Trophoblast cell (in vitro differentiated cells and primary cell): Measurements from ENCODE around the gene EIF4E3. TPM values are rescaled to one million over a fixed set of nuclear protein-coding genes. Genes with fewer than 3 reads are reported as not detected.

Source experiments
- DNase-seq, 2 donors: peaks; one replicate each; pipeline ENCODE4 v3.0.0-alpha.2; 2016
- H2AFZ ChIP-seq: 2 replicates; pipeline ENCODE4 v1.6.1; 2013; ENCODE audit warnings: low read length, moderate library complexity, mild to moderate bottlenecking; ENCODE audit not compliant: insufficient read depth, poor library complexity
- H2AK5ac ChIP-seq: 2 replicates; pipeline ENCODE4 v1.6.1; 2013; ENCODE audit warnings: mild to moderate bottlenecking, low read length
- H2BK120ac ChIP-seq: 2 replicates; pipeline ENCODE4 v1.6.1; 2013; ENCODE audit warnings: low read length, mild to moderate bottlenecking, moderate library complexity; ENCODE audit not compliant: insufficient read depth, poor library complexity
- H2BK12ac ChIP-seq: 2 replicates; pipeline ENCODE4 v1.6.1; 2013; ENCODE audit warnings: mild to moderate bottlenecking, low read length, moderate library complexity
- H2BK5ac ChIP-seq: 2 replicates; pipeline ENCODE4 v1.6.1; 2013; ENCODE audit warnings: low read length, low read depth, moderate library complexity, mild to moderate bottlenecking; ENCODE audit not compliant: poor library complexity
- H3K14ac ChIP-seq: 2 replicates; pipeline ENCODE4 v1.6.1; 2013; ENCODE audit warnings: mild to moderate bottlenecking, low read length
- H3K18ac ChIP-seq: 2 replicates; pipeline ENCODE4 v1.6.1; 2013; ENCODE audit warnings: mild to moderate bottlenecking, low read length
- H3K23ac ChIP-seq: 2 replicates; pipeline ENCODE4 v1.6.1; 2013; ENCODE audit warnings: low read length
- H3K27ac ChIP-seq: 2 replicates; pipeline ENCODE4 v1.5.1; 2013; ENCODE audit warnings: low read depth, mild to moderate bottlenecking, inconsistent platforms, low read length, moderate library complexity
- H3K27me3 ChIP-seq: 2 replicates; pipeline ENCODE4 v1.6.1; 2013; ENCODE audit warnings: inconsistent platforms, mild to moderate bottlenecking, low read length, moderate library complexity; ENCODE audit not compliant: insufficient read depth
- H3K36me3 ChIP-seq, 2 experiments: 1 replicate in 1 of 2; 2 replicates in 1 of 2; pipeline ENCODE4 v1.6.1; 2013; ENCODE audit warnings: low read length in 2 of 2, mild to moderate bottlenecking in 2 of 2, moderate library complexity in 1 of 2; ENCODE audit not compliant: insufficient read depth in 2 of 2, control insufficient read depth in 1 of 2
- H3K4ac ChIP-seq: 2 replicates; pipeline ENCODE4 v1.6.1; 2013; ENCODE audit warnings: low read depth, mild to moderate bottlenecking, low read length, moderate library complexity
- H3K4me1 ChIP-seq, 2 experiments: 1 replicate in 1 of 2; 2 replicates in 1 of 2; pipeline ENCODE4 v1.6.1; 2013; ENCODE audit warnings: low read length in 2 of 2, mild to moderate bottlenecking in 2 of 2, moderate library complexity in 1 of 2; ENCODE audit not compliant: insufficient read depth in 2 of 2, control insufficient read depth in 1 of 2
- H3K4me2 ChIP-seq: 2 replicates; pipeline ENCODE4 v1.6.1; 2013; ENCODE audit warnings: inconsistent platforms, mild to moderate bottlenecking, low read length, moderate library complexity
- H3K4me3 ChIP-seq: 2 replicates; pipeline ENCODE4 v1.5.1; 2013; ENCODE audit warnings: mild to moderate bottlenecking, low read depth, low read length, inconsistent platforms
- H3K79me1 ChIP-seq: one replicate; pipeline ENCODE4 v1.6.1; 2013; ENCODE audit warnings: low read length
- H3K79me2 ChIP-seq: 2 replicates; pipeline ENCODE4 v1.6.1; 2013; ENCODE audit warnings: low read length, mild to moderate bottlenecking; ENCODE audit not compliant: control insufficient read depth, insufficient read depth, poor library complexity
- H3K9ac ChIP-seq: 2 replicates; pipeline ENCODE4 v1.6.1; 2013; ENCODE audit warnings: mild to moderate bottlenecking, low read length
- H3K9me3 ChIP-seq: 2 replicates; pipeline ENCODE4 v1.6.1; 2013; ENCODE audit warnings: low read depth, mild to moderate bottlenecking, control low read depth, inconsistent platforms, low read length; ENCODE audit not compliant: insufficient read depth
- H4K12ac ChIP-seq: 2 replicates; pipeline ENCODE4 v1.6.1; 2013; ENCODE audit warnings: low read depth, mild to moderate bottlenecking, low read length, moderate library complexity
- H4K8ac ChIP-seq: 2 replicates; pipeline ENCODE4 v1.6.1; 2013; ENCODE audit warnings: low read depth, mild to moderate bottlenecking, low read length, moderate library complexity
- H4K91ac ChIP-seq: one replicate; pipeline ENCODE4 v1.6.1; 2013; ENCODE audit warnings: low read depth, mild to moderate bottlenecking, low read length, moderate library complexity
- WGBS: extraction: QIAGEN DNeasy Blood & Tissue Kit; methylation state at CpG from one replicate; pipeline ENCODE4 v1.1.7; 2013; ENCODE audit warnings: missing lambda C conversion rate; ENCODE audit not compliant: insufficient read length, insufficient coverage; ENCODE audit errors: extremely low coverage; 5-methylcytosine and 5-hydroxymethylcytosine counted together
- polyA plus RNA-seq: library from polyadenylated mRNA; stranded (reverse); fragments of 200-250 nt; gene quantifications from 2 replicates; pipeline ENCODE4 v1.2.3, GENCODE V29; 2013

Gene EIF4E3
- 1.5 and 1.9 TPM in 2 replicates for polyA plus RNA-seq

- no peak within 1 kb of the TSS for H2BK5ac ChIP-seq
- H2AK5ac ChIP-seq = no peak within 1 kb of the TSS
- no peak within 1 kb of the TSS for H2BK12ac ChIP-seq
- H3K4ac ChIP-seq = no peak within 1 kb of the TSS
- H3K4me2 ChIP-seq = peak within 1 kb of the TSS; percentile 74
- H3K4me3 ChIP-seq = peak within 1 kb of the TSS; percentile 77
- no peak within 1 kb of the TSS for H3K27ac ChIP-seq
- no peak within 1 kb of the TSS for H3K23ac ChIP-seq
- WGBS = no CpG with 5 or more reads among the region's 80 CpGs
- peak within 1 kb of the TSS; percentile 23 for H3K18ac ChIP-seq
- H3K4me1 ChIP-seq = peaks cover 6 to 14% of the 10 kb centered on the region in 2 experiments
- H4K12ac ChIP-seq = no peak within 1 kb of the TSS
- H3K9ac ChIP-seq = no peak within 1 kb of the TSS
- H4K91ac ChIP-seq = no peak within 1 kb of the TSS
- H3K79me1 ChIP-seq = no peaks in the 10 kb centered on the region
- peaks cover 18% of the 10 kb centered on the region for H3K27me3 ChIP-seq
- H2AFZ ChIP-seq = peak within 1 kb of the TSS; percentile 61
- H4K8ac ChIP-seq = peak within 1 kb of the TSS; percentile 12
- no peaks in the 10 kb centered on the region for H3K36me3 ChIP-seq
- peak in 1 of 2 donors; percentile 46 for DNase-seq
- no peak within 1 kb of the TSS for H2BK120ac ChIP-seq
- peaks cover 2% of the 10 kb centered on the region for H3K79me2 ChIP-seq
- H3K9me3 ChIP-seq = peaks cover 3% of the 10 kb centered on the region
- H3K14ac ChIP-seq = peak within 1 kb of the TSS; percentile 65
These were observed at the start of gene EIF4E3 for GRCh38 chr3:71725271-71725991. Gene EIF4E3, minus strand, starts transcription at chr3:71725402. Its CDS starts 35 bp downstream, at chr3:71725367.

- Histone ChIP-seq H2BK12ac (no peak overlapping the region), H3K9ac (no peak overlapping the region), H4K8ac (no peak overlapping the region), H2BK5ac (no peak overlapping the region), H3K79me1 (no peaks in the 10 kb centered on the region), H3K18ac (no peak overlapping the region), H2BK120ac (no peak overlapping the region), H3K9me3 (no peaks in the 10 kb centered on the region), H3K23ac (no peak overlapping the region), H3K4ac (no peak overlapping the region), H3K4me3 (no peak overlapping the region), H3K27ac (no peak overlapping the region), H2AK5ac (no peak overlapping the region), H3K4me2 (no peak overlapping the region), H3K14ac (no peak overlapping the region), H4K91ac (no peak overlapping the region), H3K27me3 (no peaks in the 10 kb centered on the region), H3K36me3 (no peaks in the 10 kb centered on the region), H3K79me2 (no peaks in the 10 kb centered on the region), H2AFZ (no peak overlapping the region), H4K12ac (no peak overlapping the region), H3K4me1 (no peaks in the 10 kb centered on the region)
- no peak for DNase-seq
- no CpG with 5 or more reads among the region's 1 CpG for WGBS
These were observed 46.7 kb upstream of the EIF4E3 start for GRCh38 chr3:71771884-71772283.

GRCh38 chr3:71771126-71771525 lies 45.9 kb upstream of the EIF4E3 start:
- H2BK120ac ChIP-seq = no peak overlapping the region
- H3K4me2 ChIP-seq = no peak overlapping the region
- no peak overlapping the region for H3K27ac ChIP-seq
- no peak overlapping the region for H2AFZ ChIP-seq
- no peak overlapping the region for H3K9ac ChIP-seq
- H3K9me3 ChIP-seq = no peaks in the 10 kb centered on the region
- H3K4me1 ChIP-seq = no peaks in the 10 kb centered on the region
- no peak overlapping the region for H4K12ac ChIP-seq
- no peaks in the 10 kb centered on the region for H3K27me3 ChIP-seq
- no peak overlapping the region for H4K91ac ChIP-seq
- DNase-seq = no peak
- no peak overlapping the region for H4K8ac ChIP-seq
- H3K18ac ChIP-seq = no peak overlapping the region
- H3K4ac ChIP-seq = no peak overlapping the region
- no peak overlapping the region for H2BK12ac ChIP-seq
- no peaks in the 10 kb centered on the region for H3K79me2 ChIP-seq
- H2AK5ac ChIP-seq = no peak overlapping the region
- H3K14ac ChIP-seq = no peak overlapping the region
- no peak overlapping the region for H3K4me3 ChIP-seq
- H3K79me1 ChIP-seq = no peaks in the 10 kb centered on the region
- no peak overlapping the region for H2BK5ac ChIP-seq
- H3K36me3 ChIP-seq = no peaks in the 10 kb centered on the region
- WGBS = no CpG with 5 or more reads among the region's 5 CpGs
- H3K23ac ChIP-seq = no peak overlapping the region

GRCh38 chr3:71763426-71763825 lies 38.2 kb upstream of the EIF4E3 start:
- Histone ChIP-seq H3K18ac (no peak overlapping the region), H2BK12ac (no peak overlapping the region), H3K4me3 (no peak overlapping the region), H4K91ac (no peak overlapping the region), H4K8ac (no peak overlapping the region), H3K4me1 (no peaks in the 10 kb centered on the region), H2AK5ac (no peak overlapping the region), H3K23ac (no peak overlapping the region), H3K27me3 (no peaks in the 10 kb centered on the region), H2AFZ (no peak overlapping the region), H3K9ac (no peak overlapping the region), H3K4me2 (no peak overlapping the region), H4K12ac (no peak overlapping the region), H3K79me2 (no peaks in the 10 kb centered on the region), H3K27ac (no peak overlapping the region), H2BK120ac (no peak overlapping the region), H3K4ac (no peak overlapping the region), H3K9me3 (no peaks in the 10 kb centered on the region), H2BK5ac (no peak overlapping the region), H3K79me1 (no peaks in the 10 kb centered on the region), H3K14ac (no peak overlapping the region), H3K36me3 (no peaks in the 10 kb centered on the region)
- DNase-seq = no peak
- WGBS = no CpG with 5 or more reads among the region's 5 CpGs
